Calu3 (cell line): Measurements from ENCODE around the gene AIRE. TPM values are rescaled to one million over a fixed set of nuclear protein-coding genes. Genes with fewer than 3 reads are reported as not detected.

Source experiments
- BruUV-seq: library from RNA; stranded (reverse); fragments of 400-500 nt; replicated peaks from 2 replicates; lab custom pipeline; 2021; lab: Mats Ljungman, UMichigan
- CTCF ChIA-PET: fragments of 300-600 bp; sonication (Branson Sonifier 250); formaldehyde crosslinking; loops from one replicate; lab custom pipeline; 2022; ENCODE audit warnings: antibody characterized with exemption; lab: Charles Lee
- DNase-seq: peaks from one replicate; pipeline ENCODE4 v3.0.0; 2022
- H3K27ac Mint-ChIP-seq: one replicate; pipeline ENCODE4 v1.8.0; 2022; ENCODE audit warnings: mixed read lengths; ENCODE audit not compliant: unreplicated experiment
- H3K27me3 Mint-ChIP-seq: one replicate; pipeline ENCODE4 v1.8.0; 2022; ENCODE audit warnings: mixed read lengths; ENCODE audit not compliant: unreplicated experiment
- H3K36me3 Mint-ChIP-seq: one replicate; pipeline ENCODE4 v1.8.0; 2022; ENCODE audit warnings: mild to moderate bottlenecking, moderate library complexity, mixed read lengths; ENCODE audit not compliant: insufficient read depth, unreplicated experiment
- H3K4me1 Mint-ChIP-seq: one replicate; pipeline ENCODE4 v1.8.0; 2022; ENCODE audit warnings: mild to moderate bottlenecking, low read depth, mixed read lengths; ENCODE audit not compliant: unreplicated experiment
- H3K4me3 Mint-ChIP-seq: one replicate; pipeline ENCODE4 v1.8.0; 2022; ENCODE audit warnings: mild to moderate bottlenecking, low read depth, moderate library complexity, mixed read lengths; ENCODE audit not compliant: unreplicated experiment
- H3K9me3 Mint-ChIP-seq: one replicate; pipeline ENCODE4 v1.8.0; 2022; ENCODE audit warnings: low read depth, mixed read lengths; ENCODE audit not compliant: unreplicated experiment
- CTCF ChIP-seq: fragments of 200-600 bp; IDR thresholded peaks from one replicate; pipeline ENCODE4 v1.8.0; 2022; ENCODE audit warnings: antibody characterized with exemption; ENCODE audit not compliant: unreplicated experiment
- intact Hi-C: fragments of 100-400 bp; cut with micrococcal nuclease; formaldehyde crosslinking; loops from one replicate; pipeline ENCODE4 v1.10.0; 2022; ENCODE audit not compliant: unreplicated experiment
- total RNA-seq: library from RNA; stranded (reverse); gene quantifications from 2 replicates; pipeline ENCODE4 v1.2.3, GENCODE V29; 2022

Gene AIRE
- total RNA-seq, 1 experiment from 2014 or later = not detected

- Mint-ChIP-seq H3K36me3 (peaks cover 16% of the 10 kb centered on the region), H3K27me3 (no peaks in the 10 kb centered on the region), H3K4me3 (no peak overlapping the region), H3K9me3 (no peaks in the 10 kb centered on the region), H3K4me1 (no peaks in the 10 kb centered on the region), H3K27ac (no peak overlapping the region)
- CTCF ChIA-PET = no interaction called here
- no TSS peak for BruUV-seq
- no peak for DNase-seq
- TF ChIP-seq CTCF = no peak
- intact Hi-C loops = no loop called here
Measured at GRCh38 chr21:44313451-44313850, 27.8 kb downstream of the AIRE start.

GRCh38 chr21:44314128-44314527, 28.5 kb downstream of the AIRE start:
- no peak overlapping the region for H3K27ac Mint-ChIP-seq

GRCh38 chr21:44314561-44314960, 28.9 kb downstream of the AIRE start:
- Mint-ChIP-seq H3K4me1 (no peaks in the 10 kb centered on the region), H3K9me3 (no peaks in the 10 kb centered on the region), H3K4me3 (no peak overlapping the region), H3K27me3 (no peaks in the 10 kb centered on the region), H3K27ac (no peak overlapping the region), H3K36me3 (peaks cover 16% of the 10 kb centered on the region)
- intact Hi-C loops = no loop called here
- BruUV-seq = no TSS peak
- CTCF ChIA-PET = interaction anchor here (0.6 kb wide), 1 partner anchor 475 kb away, joined by 3 read pairs; no protein-coding TSS in a partner anchor
- no peak for DNase-seq
- TF ChIP-seq CTCF = no peak

More at GRCh38 chr21:44314128-44314527, 28.5 kb downstream of the AIRE start:
- Mint-ChIP-seq H3K4me3 (no peak overlapping the region), H3K9me3 (no peaks in the 10 kb centered on the region), H3K4me1 (no peaks in the 10 kb centered on the region), H3K36me3 (peaks cover 16% of the 10 kb centered on the region), H3K27me3 (no peaks in the 10 kb centered on the region)
- BruUV-seq = no TSS peak
- CTCF ChIA-PET = no interaction called here
- intact Hi-C loops = no loop called here
- TF ChIP-seq CTCF = no peak
- no peak for DNase-seq

GRCh38 chr21:44315691-44316203, 30.1 kb downstream of the AIRE start:
- Mint-ChIP-seq H3K4me3 (no peak overlapping the region), H3K36me3 (peaks cover 16% of the 10 kb centered on the region), H3K27ac (no peak overlapping the region), H3K9me3 (no peaks in the 10 kb centered on the region), H3K4me1 (no peaks in the 10 kb centered on the region), H3K27me3 (no peaks in the 10 kb centered on the region)
- no TSS peak for BruUV-seq
- DNase-seq = no peak
- intact Hi-C loops = no loop called here
- no peak for TF ChIP-seq CTCF
- CTCF ChIA-PET = no interaction called here
